Activated CD4-positive, alpha-beta T cell treated with anti-CD3 and anti-CD28 coated beads, Interleukin-2, amount 50 U/mL, for 48 hours (primary cell): ENCODE results near the gene NUTM1.

ENCODE experiments used
- DNase-seq, 2 experiments: peaks; one replicate each; pipeline ENCODE4 v3.0.0-alpha.2; 2020

NUTM1 gene

GRCh38 chr15:34342737-34343575 lies at the start of gene NUTM1, which contains the start of gene NOP10:
TSS of gene NUTM1 (plus strand) at chr15:34343315. CDS start at chr15:34343697, 382 bp downstream.
TSS of gene NOP10 (minus strand) at chr15:34343136. CDS start at chr15:34343073, 63 bp downstream.
- DNase-seq: peak; percentile 97 to 98

- no peak for DNase-seq
Measured at GRCh38 chr15:34297059-34297458, 46.1 kb upstream of the NUTM1 start.

GRCh38 chr15:34301058-34301457 lies 42.1 kb upstream of the NUTM1 start:
- DNase-seq: no peak

DNA sequence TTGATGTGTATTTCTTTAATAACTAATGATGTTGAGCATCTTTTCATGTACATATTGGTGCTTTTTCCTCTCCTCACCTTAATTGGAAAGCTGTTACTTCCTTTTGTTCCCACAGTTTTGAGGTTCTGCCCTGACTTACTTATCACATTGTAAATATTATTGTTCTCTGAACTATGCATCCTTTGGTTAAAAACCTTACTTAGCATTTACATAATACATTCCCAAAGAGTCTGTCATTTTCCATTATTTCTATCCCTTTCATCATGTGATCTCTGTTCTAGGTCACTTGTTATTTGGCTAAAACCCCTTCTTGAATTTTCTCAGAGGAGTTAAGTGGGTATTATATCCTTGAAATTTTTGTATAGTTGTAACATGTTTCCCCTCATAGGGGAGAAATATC lies 38.5 kb upstream of the NUTM1 start:
- DNase-seq: no peak

- DNase-seq: no peak
Measured at GRCh38 chr15:34311563-34311962, 31.6 kb upstream of the NUTM1 start.

DNA sequence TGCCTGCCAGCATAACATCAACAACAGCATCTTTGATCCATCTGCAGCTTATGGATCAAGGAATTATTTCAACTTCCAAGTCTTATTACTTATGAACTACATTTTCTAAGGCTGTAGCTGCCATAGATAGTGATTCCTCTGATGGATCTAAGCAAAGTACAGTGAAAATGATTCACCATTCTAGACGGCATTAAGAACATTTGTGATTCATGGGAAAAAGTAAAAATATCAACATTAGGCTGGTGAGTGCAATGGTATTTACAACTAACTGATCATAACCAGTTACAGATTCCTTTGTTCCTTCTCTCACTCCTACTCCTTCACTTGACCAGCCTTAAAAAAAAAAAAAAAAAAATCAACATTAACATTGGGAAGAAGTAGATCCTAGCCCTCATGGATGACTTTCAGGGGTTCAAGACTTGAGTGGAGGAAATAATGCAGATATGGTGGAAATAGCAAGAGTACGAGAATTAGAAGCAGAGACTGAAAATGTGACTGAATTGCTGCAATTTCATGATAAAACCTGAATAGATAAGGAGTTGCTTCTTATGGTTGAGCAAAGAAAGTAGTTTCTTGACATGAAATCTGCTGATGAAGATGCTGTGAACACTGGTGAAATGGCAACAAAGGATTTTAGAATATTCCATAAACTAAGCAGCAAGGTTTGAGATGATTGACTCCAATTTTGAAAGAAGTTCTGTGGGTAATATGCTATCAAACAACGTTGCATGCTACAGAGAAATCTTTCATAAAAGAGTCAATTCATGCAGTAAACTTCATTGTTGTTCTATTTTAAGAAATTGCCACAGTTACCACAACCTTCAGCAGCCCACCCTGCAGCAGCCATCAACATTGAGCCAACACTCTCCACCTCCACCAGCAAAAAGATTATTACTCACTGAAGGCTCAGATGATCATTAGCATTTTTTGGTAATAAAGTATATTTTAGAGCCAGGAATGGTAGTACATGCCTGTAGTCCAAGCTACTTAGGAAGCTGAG lies 28.3 kb upstream of the NUTM1 start:
- no peak for DNase-seq

DNA sequence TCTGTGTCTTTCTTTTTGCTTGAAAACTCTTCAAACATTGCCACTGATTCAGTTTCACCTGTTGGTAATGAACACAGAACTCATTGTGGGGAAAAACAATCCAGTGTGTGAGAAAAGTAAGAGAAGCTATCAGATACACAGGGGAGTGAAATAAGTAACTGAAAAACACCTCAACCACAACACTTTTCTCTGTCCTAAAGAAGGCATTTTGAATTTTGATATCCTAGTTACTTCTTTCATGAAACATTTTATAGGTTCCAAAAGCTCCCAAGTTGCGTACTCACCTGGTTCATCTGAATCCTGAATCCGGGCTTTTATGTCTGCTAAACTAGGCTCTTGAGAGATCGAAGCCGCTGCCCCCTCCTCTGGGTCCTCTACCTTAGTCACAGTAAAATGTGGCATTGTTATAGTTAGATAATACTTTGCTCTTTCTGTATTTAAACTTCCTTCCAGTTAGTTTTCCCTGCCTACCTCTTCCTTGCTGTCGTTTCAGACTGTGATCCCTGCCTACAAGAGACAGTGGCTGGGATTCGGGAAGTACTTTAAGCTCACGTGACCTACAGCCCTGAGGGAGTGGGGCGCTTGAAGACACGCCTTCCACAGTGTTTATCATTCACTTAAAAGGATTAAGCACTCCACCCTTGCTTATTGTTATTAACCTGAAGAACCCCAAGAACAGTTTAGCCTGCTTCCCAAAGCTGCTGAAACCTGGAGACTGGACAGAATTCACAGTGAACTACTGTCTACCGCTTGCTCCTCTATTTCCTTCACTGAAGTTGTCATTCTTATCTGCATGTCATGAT lies 24.6 kb upstream of the NUTM1 start:
- DNase-seq: no peak

DNA sequence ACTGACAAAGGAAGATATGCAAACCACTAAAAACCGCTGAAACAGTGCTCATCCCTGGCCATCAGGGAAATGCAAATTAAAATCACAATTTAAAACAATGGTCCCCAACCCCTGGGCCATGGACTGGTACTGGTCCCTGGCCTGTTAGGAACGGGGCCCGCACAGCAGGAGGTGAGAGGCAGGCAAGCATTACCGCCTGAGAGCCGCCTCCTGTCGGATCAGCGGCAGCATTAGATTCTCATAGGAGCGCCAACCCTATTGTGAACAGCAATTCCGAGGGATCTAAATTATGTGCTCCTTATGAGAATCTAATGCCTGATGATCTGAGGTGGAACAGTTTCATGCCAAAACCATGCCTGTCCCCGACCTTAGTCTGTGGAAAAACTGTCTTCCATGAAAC lies 19.9 kb upstream of the NUTM1 start:
- no peak for DNase-seq

- no peak for DNase-seq
Measured at GRCh38 chr15:34324933-34325332, 18.2 kb upstream of the NUTM1 start.

DNA sequence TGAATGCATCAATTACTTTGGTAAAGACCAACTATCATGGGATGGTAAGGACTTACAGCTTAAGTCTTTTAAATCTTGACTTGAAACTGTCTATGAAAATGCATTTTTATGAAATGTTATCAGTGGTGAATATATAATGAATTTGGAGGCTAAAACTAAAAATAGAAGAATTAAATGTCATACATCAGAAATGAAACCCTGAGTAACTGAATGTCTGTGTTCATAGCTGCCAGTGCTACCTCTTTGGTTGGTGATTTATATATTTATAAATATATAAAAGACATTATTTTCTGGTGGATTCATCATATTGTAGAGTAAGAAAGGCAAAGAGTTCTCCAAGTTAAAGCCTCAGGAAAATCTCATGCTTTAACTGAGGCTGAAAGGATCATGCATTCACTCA lies 17.7 kb upstream of the NUTM1 start:
- no peak for DNase-seq

DNA sequence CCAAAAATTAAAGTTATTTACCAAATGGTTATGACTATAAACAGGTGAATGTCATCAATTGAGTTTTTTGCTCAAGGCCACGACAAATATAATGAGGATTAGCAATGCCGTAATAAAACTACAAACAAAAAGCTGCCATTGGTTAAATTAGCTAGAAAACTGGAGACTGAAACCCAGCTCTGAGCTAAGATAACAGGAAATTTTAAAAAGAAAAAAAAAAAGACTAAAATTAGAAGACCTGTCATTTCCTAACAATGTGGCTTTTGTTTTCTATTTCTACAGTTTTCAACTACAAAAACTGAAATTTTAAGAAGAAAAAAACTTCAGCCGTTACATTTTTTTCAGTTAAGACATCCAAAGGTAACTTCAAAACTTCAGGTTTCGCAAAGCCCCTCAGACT lies 15.2 kb upstream of the NUTM1 start:
- no peak for DNase-seq

DNA sequence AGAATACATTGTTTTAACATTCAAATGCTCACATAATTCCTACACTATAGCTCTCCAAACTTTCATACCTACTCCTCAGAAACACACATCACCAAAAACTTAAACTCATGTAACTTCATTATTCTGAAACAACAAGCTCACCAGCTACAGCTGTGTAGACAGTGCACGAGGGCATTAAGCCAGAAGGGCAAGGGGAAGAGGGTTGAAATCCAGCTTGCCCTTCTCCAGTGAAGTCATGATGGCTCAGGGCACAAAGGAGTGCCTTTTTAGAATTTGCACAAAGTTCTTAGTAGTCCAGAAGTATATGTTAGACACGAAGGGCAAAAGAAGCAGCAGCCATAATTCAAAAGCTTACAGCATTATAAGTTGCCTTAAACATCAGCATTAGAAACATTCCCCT lies 14.1 kb upstream of the NUTM1 start:
- no peak for DNase-seq

GRCh38 chr15:34330279-34330678 lies 12.8 kb upstream of the NUTM1 start:
- DNase-seq: no peak

DNA sequence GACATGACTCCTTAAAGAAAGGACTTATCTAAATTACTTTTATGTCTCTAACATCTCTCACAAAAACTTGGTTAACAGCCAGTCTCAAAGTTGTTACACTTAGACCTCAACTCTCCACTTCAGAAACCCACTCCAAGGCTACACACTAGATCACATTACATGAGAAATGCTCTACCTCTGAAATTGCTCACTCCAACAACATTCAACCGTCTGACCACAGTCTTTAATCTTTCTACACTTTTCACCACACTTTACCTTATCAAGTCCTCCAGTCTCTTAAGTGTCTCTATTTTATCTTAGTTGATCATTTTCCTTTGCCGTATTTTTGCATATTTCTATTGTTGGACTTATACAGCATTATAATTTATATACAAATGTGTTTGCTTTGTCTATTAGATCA lies 11.3 kb upstream of the NUTM1 start:
- DNase-seq: no peak

GRCh38 chr15:34332553-34333120 lies 10.5 kb upstream of the NUTM1 start:
- no peak for DNase-seq

DNA sequence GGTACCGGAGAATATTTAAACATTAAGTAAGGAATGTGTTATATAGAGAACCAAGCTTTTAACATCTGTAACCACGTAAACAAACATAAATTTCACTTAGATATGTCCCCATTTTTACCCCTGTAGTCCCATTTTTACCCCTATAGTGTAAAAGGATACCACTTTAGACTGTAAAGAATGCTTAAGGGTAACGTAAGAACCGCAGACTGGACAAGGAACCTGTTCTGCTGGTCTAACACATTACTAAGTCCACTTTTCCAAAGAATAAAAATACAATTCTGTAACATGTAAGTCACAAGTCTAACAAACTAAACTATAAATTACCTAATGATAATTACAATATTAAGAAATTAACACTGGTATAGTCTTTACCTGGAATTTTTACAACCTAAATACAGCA lies 8.4 kb upstream of the NUTM1 start:
- DNase-seq: no peak

DNA sequence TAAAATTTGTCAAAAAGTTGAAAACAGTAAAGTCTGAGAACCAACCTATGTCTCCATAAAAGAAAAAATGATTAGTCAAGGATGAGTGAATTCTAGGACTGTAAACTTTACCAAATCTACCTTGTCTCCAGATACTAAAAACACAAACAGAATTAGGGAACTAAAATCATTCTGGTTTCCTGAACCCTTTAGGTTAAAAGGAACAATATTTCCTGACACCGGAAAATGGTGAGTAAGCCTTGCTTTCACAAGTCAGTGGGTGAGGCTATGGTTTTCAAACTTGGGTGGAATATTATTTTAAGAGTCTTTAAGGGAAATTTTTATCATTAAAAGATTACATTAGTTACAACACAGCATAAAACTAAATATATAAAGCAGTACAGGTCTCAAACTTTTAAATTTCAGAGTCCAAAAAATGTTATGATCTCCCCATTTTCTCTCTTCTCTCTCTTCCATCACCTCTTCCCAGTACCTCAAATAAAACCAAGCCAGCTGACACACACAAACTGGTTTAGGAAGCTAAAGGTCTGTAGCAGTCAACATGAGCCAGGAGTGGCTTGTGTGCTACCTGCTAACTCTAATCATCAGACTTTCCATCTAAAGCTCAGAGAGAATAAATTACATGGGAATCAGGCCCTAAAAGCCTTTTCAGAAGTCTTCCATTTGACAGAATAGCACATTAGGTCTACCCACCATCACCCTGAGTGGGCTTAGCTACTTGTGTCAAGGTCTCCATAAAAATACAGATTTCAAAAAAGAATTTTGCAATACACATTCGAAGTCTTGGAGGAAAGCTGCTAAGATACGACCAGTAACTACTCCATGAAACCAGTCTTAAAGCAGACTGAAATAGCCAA lies 7.7 kb upstream of the NUTM1 start:
- no peak for DNase-seq

DNA sequence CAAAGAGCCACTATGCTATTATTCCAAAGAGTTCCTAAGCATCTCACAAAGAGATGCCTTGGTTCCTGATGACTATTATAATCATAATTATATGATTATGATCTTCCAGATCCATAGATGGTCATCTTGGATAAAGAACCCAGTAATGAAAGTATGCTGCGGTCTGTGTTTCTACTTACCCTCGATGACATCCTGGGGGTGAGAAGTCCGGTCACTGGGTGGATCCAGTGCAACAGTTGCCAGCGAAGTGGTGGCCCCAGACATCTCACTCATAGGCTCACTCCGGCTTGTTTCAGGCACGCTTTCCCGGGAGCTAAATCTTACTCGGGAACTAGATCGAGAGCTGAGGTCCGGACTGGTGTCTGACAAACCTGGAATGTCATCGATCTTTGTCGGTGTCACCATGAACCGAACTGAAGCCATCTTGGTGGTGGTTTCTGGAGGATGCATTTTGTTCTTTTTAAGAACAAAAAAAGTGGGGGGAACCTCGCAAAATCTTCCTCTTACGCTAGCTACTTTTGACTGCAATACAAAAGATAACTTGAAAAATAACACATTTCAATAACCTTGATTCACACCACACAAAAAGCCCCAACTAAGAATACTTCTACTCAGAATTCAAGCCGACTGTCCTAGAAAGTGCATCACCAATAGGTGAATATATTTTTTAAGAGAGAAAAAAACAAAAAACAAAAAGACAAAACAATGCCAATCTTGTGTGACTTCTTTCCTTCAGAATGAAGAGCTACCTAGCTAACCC lies 6.7 kb upstream of the NUTM1 start:
- no peak for DNase-seq

DNA sequence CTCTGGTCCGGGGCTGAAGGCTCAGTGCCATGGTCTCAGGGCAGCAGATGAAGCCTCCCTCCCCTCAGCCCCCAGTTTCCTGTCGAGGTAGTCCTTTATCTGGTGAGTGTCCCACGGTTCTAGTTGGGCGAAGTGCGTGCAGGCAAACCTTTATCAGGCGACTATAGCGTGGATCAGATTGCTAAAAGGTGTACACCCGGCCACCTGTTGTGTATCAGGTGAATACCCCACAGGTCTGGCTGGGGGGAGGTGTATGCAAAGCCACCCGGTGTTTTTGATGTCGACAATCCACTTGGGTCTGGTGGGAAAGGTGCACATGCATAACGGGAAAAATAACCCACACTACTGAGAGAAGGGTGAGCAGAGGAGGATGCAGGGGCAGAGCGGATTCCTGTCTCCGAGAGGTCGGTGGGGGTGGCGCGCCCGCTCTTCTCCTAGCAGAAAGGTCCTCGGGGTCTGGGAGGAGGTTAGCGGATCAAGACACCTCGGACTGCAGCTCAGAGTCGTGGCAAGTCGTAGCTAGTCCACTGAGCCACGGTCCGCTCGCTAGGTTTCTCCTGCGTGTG lies 6.0 kb upstream of the NUTM1 start:
- DNase-seq: peak; percentile 28 to 39
